GM19025 (cell line): ENCODE data around the gene HEATR1.

ENCODE experiments used
- ATAC-seq: cut with Tn5 transposase; IDR thresholded peaks from one replicate; pipeline ENCODE4 v1.9.1; 2021; ENCODE audit warnings: mild to moderate bottlenecking, low read depth, moderate library complexity; ENCODE audit not compliant: unreplicated experiment

The HEATR1 gene

GRCh38 chr1:236543065-236543669, 61.1 kb downstream of the HEATR1 start:
- no peak for ATAC-seq

- no peak for ATAC-seq
Observed at GRCh38 chr1:236541710-236542109, 62.6 kb downstream of the HEATR1 start.

GRCh38 chr1:236540813-236541465, 63.4 kb downstream of the HEATR1 start:
- no peak for ATAC-seq

- no peak for ATAC-seq
Observed at GRCh38 chr1:236536540-236536939, 67.8 kb downstream of the HEATR1 start.

GRCh38 chr1:236535662-236536161, 68.6 kb downstream of the HEATR1 start:
- no peak for ATAC-seq

- no peak for ATAC-seq
Observed at GRCh38 chr1:236535190-236535589, 69.1 kb downstream of the HEATR1 start.

GRCh38 chr1:236534151-236534651, 70.1 kb downstream of the HEATR1 start:
- ATAC-seq, result no peak

- no peak for ATAC-seq
Observed at GRCh38 chr1:236532850-236533249, 71.5 kb downstream of the HEATR1 start.

GRCh38 chr1:236530959-236531358, 73.4 kb downstream of the HEATR1 start:
- ATAC-seq, result no peak

GRCh38 chr1:236530286-236530685, 74.0 kb downstream of the HEATR1 start:
- ATAC-seq, result no peak

GRCh38 chr1:236526079-236526478, 78.2 kb downstream of the HEATR1 start:
- no peak for ATAC-seq

GRCh38 chr1:236524895-236525184, 79.5 kb downstream of the HEATR1 start:
- no peak for ATAC-seq

GRCh38 chr1:236524142-236524894, 80.0 kb downstream of the HEATR1 start:
- ATAC-seq, result peak; percentile 86

GRCh38 chr1:236523704-236524141, 80.6 kb downstream of the HEATR1 start, which contains the start of gene LGALS8:
Gene LGALS8 (plus strand): TSS chr1:236523982. CDS start chr1:236526071, 2,089 bp downstream.
- ATAC-seq, result peak; percentile 63

GRCh38 chr1:236522937-236523703, 81.2 kb downstream of the HEATR1 start:
- ATAC-seq, result peak; percentile 3

- ATAC-seq, result no peak
Observed at GRCh38 chr1:236520445-236521005, 83.8 kb downstream of the HEATR1 start.

GRCh38 chr1:236518322-236518721, 86.0 kb downstream of the HEATR1 start:
- ATAC-seq, result no peak

GRCh38 chr1:236516929-236517704, 87.2 kb downstream of the HEATR1 start:
- no peak for ATAC-seq

- no peak for ATAC-seq
Observed at GRCh38 chr1:236515443-236515958, 88.8 kb downstream of the HEATR1 start.
